Left ventricle myocardium inferior (tissue), 1 donor: ENCODE results near the gene PMVK. TPM values are rescaled to one million over a fixed set of nuclear protein-coding genes. Genes with fewer than 3 reads are reported as not detected.

Experiments used
- DNase-seq: peaks from one replicate; pipeline ENCODE4 v3.0.0-alpha.2; 2020
- H3K27ac ChIP-seq: fragments of 200-600 bp; replicated peaks from 2 replicates; pipeline ENCODE4 v1.8.0; 2021
- H3K27me3 ChIP-seq: fragments of 200-600 bp; 2 replicates; pipeline ENCODE4 v1.8.0; 2021; ENCODE audit warnings: low read depth
- H3K36me3 ChIP-seq: fragments of 200-600 bp; 2 replicates; pipeline ENCODE4 v1.8.0; 2021
- H3K4me1 ChIP-seq: fragments of 200-600 bp; 2 replicates; pipeline ENCODE4 v1.8.0; 2021
- H3K4me3 ChIP-seq: fragments of 200-600 bp; 2 replicates; pipeline ENCODE4 v1.8.0; 2021; ENCODE audit warnings: mild to moderate bottlenecking, moderate library complexity
- H3K9me3 ChIP-seq: fragments of 200-600 bp; replicated peaks from 2 replicates; pipeline ENCODE4 v1.8.0; 2021
- CTCF ChIP-seq: fragments of 200-600 bp; IDR thresholded peaks from 2 replicates; pipeline ENCODE4 v1.8.0; 2021; ENCODE audit warnings: antibody characterized with exemption, mild to moderate bottlenecking, borderline replicate concordance
- intact Hi-C: fragments of 100-400 bp; cut with micrococcal nuclease; formaldehyde crosslinking; loops from one replicate; pipeline ENCODE4 v1.11.0; 2022
- total RNA-seq: library from RNA; stranded (reverse); fragmentation: NEBNext Ultra II Directional; extraction: Animal tissue kit (Norgen Biotek cat#: 25700); gene quantifications from one replicate; pipeline ENCODE4 v1.2.1, GENCODE V29; 2021
- donor health status: DM: no; HTN: yes; CAD: no; lungs with severe emphysema.

PMVK gene
- total RNA-seq, 1 donor from 2014 or later = 46.5 TPM

GRCh38 chr1:154937988-154938386 is 1.5 kb upstream of the PMVK start:
- H3K4me1 ChIP-seq = peaks cover 69% of the 10 kb centered on the region
- H3K36me3 ChIP-seq = no peaks in the 10 kb centered on the region
- H3K27ac ChIP-seq = peak overlapping the region; percentile 97
- intact Hi-C loops = no loop called here
- no peaks in the 10 kb centered on the region for H3K9me3 ChIP-seq
- no peak for TF ChIP-seq CTCF
- no peak for DNase-seq
- no peaks in the 10 kb centered on the region for H3K27me3 ChIP-seq
- H3K4me3 ChIP-seq = peak overlapping the region; percentile 75

GRCh38 chr1:154937085-154937987 is 817 bp upstream of the PMVK start:
- Histone ChIP-seq H3K4me3 (peak overlapping the region; percentile 75), H3K27me3 (no peaks in the 10 kb centered on the region), H3K9me3 (no peaks in the 10 kb centered on the region), H3K27ac (peak overlapping the region; percentile 97), H3K36me3 (no peaks in the 10 kb centered on the region), H3K4me1 (peaks cover 62% of the 10 kb centered on the region)
- TF ChIP-seq CTCF = peak; percentile 53
- intact Hi-C loops = no loop called here
- peak; percentile 92 for DNase-seq

DNA sequence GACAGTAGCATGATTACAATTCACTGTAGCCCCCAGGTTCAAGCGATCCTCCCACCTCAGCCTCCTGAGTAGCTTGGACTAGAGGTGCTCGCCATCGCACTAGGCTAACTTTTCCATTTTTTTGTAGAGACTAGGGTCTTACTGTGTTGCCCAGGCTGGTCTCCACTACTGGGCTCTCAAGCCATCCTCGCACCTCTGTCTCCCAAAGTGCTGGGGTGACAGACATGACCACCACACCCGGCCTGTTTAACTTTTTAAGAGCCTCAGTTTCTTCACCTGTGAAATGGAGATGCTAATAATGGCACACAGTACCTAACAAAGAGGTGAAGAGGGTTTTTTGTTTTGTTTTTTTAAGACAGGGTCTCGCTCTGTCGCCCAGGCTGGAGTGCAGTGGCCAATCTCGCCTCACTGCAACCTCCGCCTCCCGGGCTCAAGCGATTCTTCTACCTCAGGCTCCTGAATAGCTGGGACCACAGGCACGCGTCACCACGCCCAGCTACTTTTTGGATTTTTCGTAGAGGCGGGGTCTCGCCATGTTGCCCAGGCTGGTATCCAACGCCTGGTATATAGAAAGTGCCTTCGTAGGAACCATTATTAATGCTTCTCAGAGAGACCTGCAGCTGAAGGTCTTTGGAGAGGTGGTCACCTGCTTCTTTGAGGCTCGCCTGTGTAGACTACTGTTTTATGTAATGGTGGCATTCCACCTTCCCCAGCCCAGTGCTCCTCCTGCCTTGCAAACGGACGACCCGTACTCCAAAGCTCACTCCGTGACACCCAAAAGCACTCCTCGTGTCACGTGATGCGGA is 567 bp downstream of the PMVK start:
- Histone ChIP-seq H3K9me3 (no peaks in the 10 kb centered on the region), H3K36me3 (no peaks in the 10 kb centered on the region), H3K27me3 (no peaks in the 10 kb centered on the region), H3K4me1 (peaks cover 49% of the 10 kb centered on the region), H3K27ac (peak overlapping the region; percentile 97), H3K4me3 (peak overlapping the region; percentile 75)
- intact Hi-C loops = no loop called here
- no peak for TF ChIP-seq CTCF
- no peak for DNase-seq

- H3K27me3 ChIP-seq = no peaks in the 10 kb centered on the region
- DNase-seq = no peak
- intact Hi-C loops = no loop called here
Measured at GRCh38 chr1:154934358-154934948, 2.1 kb downstream of the PMVK start.

More at GRCh38 chr1:154934358-154934948, 2.1 kb downstream of the PMVK start:
- Histone ChIP-seq H3K9me3 (no peaks in the 10 kb centered on the region), H3K27ac (no peak overlapping the region), H3K4me3 (no peak overlapping the region), H3K4me1 (peaks cover 35% of the 10 kb centered on the region), H3K36me3 (peaks cover 4% of the 10 kb centered on the region)
- TF ChIP-seq CTCF = no peak
